ENCODE data around the gene TEAD2.

DNA sequence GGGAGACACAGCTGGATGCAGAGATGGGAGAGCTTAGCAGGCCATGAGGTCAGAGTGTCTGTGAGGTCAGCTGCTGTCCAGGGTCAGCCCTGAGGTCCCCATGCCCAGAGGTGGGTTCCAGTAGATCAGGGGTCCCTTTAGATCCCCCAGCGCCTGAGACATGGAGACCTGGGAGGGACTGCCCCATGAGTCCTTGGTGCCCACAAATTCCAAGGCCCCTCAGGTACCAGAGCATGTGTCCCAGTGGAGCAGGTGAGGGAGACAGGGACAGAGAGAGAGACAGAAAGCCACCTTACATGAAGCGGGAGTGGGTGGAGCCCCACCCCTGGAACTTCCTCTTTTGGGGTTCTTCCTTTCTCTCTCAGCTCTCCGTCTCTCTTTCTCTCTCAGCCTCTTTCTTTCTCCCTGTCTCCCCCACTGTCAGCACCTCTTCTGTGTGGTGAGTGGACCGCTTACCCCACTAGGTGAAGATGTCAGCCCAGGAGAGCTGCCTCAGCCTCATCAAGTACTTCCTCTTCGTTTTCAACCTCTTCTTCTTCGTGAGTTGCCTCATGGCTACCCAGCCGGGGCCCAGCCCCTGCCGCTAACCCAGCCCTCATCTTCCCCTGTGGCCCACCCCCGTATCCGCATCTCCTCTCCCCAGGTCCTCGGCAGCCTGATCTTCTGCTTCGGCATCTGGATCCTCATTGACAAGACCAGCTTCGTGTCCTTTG is 27.0 kb downstream of the TEAD2 start, which contains the start of gene CD37:
- TF ChIP-seq YY1 (IDR thresholded peaks at IDR 0.05; ENCODE audit: insufficient read depth, insufficient read length) (no peak), ZNF274 (IDR thresholded peaks at IDR 0.05; ENCODE audit: low read depth, low read length) (no peak)

Measured in NT2/D1 (cell line).